GM12878 (cell line): Measurements from ENCODE around the gene ING1. TPM values are rescaled to one million over a fixed set of nuclear protein-coding genes. Genes with fewer than 3 reads are reported as not detected.

Source experiments
- BHLHE40 ChIP-seq, 2 experiments: fragments of 450-650 bp in 1 of 2; IDR thresholded peaks; 2 replicates each; pipeline ENCODE4 v1.6.1; 2011 to 2017; ENCODE audit warnings: low read depth in 2 of 2, borderline replicate concordance in 1 of 2, improper control_type of control experiment in 1 of 2, low read length in 1 of 2, mild to moderate bottlenecking in 1 of 2
- BMI1 ChIP-seq: fragments of 450-650 bp; IDR thresholded peaks from 2 replicates; pipeline ENCODE4 v1.6.1; 2016; ENCODE audit warnings: mild to moderate bottlenecking, moderate library complexity, borderline replicate concordance
- BRCA1 ChIP-seq: IDR thresholded peaks from 2 replicates; pipeline ENCODE4 v1.6.1; 2011; ENCODE audit warnings: low read depth, low read length, improper control_type of control experiment
- CBX5 ChIP-seq: sonication (generic); IDR thresholded peaks from 2 replicates; pipeline ENCODE4 v1.6.1; 2016; ENCODE audit warnings: low read depth, moderate library complexity, mild to moderate bottlenecking, inconsistent platforms
- CREB1 ChIP-seq: IDR thresholded peaks from 2 replicates; pipeline ENCODE4 v1.6.1; 2012; ENCODE audit warnings: low read depth, mild to moderate bottlenecking, inconsistent platforms
- CREM ChIP-seq: IDR thresholded peaks from 2 replicates; pipeline ENCODE4 v1.6.1; 2014; ENCODE audit warnings: antibody characterized with exemption, low read depth
- IKZF1 ChIP-seq: fragments of 450-650 bp; conservative IDR thresholded peaks from 2 replicates; pipeline ENCODE4 v1.6.1; 2017; ENCODE audit warnings: antibody characterized with exemption, mild to moderate bottlenecking
- LARP7 ChIP-seq: fragments of 450-650 bp; IDR thresholded peaks from 2 replicates; pipeline ENCODE4 v1.6.1; 2017; ENCODE audit warnings: mild to moderate bottlenecking
- MLLT1 ChIP-seq: fragments of 450-650 bp; IDR thresholded peaks from 2 replicates; pipeline ENCODE4 v1.6.1; 2016; ENCODE audit warnings: mild to moderate bottlenecking
- NKRF ChIP-seq: fragments of 450-650 bp; conservative IDR thresholded peaks from 2 replicates; pipeline ENCODE4 v1.6.1; 2017; ENCODE audit warnings: mild to moderate bottlenecking, moderate library complexity
- NR2C1 ChIP-seq: fragments of 450-650 bp; IDR thresholded peaks from 2 replicates; pipeline ENCODE4 v1.6.1; 2017; ENCODE audit warnings: antibody characterized with exemption, mild to moderate bottlenecking, moderate library complexity
- NR2F1 ChIP-seq: fragments of 450-650 bp; conservative IDR thresholded peaks from 2 replicates; pipeline ENCODE4 v1.6.1; 2017; ENCODE audit warnings: mild to moderate bottlenecking
- NRF1 ChIP-seq: conservative IDR thresholded peaks from 2 replicates; pipeline ENCODE4 v1.6.1; 2011; ENCODE audit warnings: mild to moderate bottlenecking, low read depth, low read length, improper control_type of control experiment
- PRDM15 ChIP-seq: fragments of 450-650 bp; formaldehyde crosslinking; IDR thresholded peaks from 2 replicates; pipeline ENCODE4 v1.4.0; 2020; ENCODE audit warnings: mild to moderate bottlenecking, moderate library complexity
- SIX5 ChIP-seq: IDR thresholded peaks from 2 replicates; pipeline ENCODE4 v1.6.1; 2011; ENCODE audit warnings: mild to moderate bottlenecking, low read depth, low read length, moderate library complexity; ENCODE audit not compliant: severe bottlenecking
- SMC3 ChIP-seq: IDR thresholded peaks from 2 replicates; pipeline ENCODE4 v1.6.1; 2011; ENCODE audit warnings: low read length, improper control_type of control experiment, borderline replicate concordance
- SUZ12 ChIP-seq: fragments of 200-600 bp; sonication (generic); IDR thresholded peaks from one replicate; pipeline ENCODE4 v1.6.1; 2018; ENCODE audit warnings: antibody characterized with exemption, mild to moderate bottlenecking; ENCODE audit not compliant: unreplicated experiment
- TCF12 ChIP-seq: IDR thresholded peaks from 2 replicates; pipeline ENCODE4 v1.6.1; 2011; ENCODE audit warnings: low read depth, mild to moderate bottlenecking, low read length
- polyA plus RNA-seq, 11 experiments: library from polyadenylated mRNA; depleted of rRNA in 4 of 11; unstranded in 6 of 11; stranded (reverse) in 5 of 11; fragments of >200 nt; fragmentation: Nextera tagmentation in 4 of 11; fragmentation: Illumina TruSeq in 1 of 11; extraction: Ambion mirVana in 4 of 11; extraction: Trizol in 1 of 11; gene quantifications; 1 replicate in 1 of 11; 2 replicates in 10 of 11; pipeline versions ENCODE4 v1.2.1 to v1.2.3, GENCODE V29; 2011 to 2016; ENCODE audit warnings: inconsistent platforms in 2 of 11, missing spikeins in 2 of 11, low read depth in 1 of 11
- total RNA-seq, 4 experiments: library from RNA; depleted of rRNA in 3 of 4; stranded (reverse); fragments of >200 nt in 3 of 4; fragmentation: Illumina TruSeq in 1 of 4; extraction: Trizol in 1 of 4; gene quantifications; 2 replicates each; pipeline versions ENCODE4 v1.2.1 to v1.2.3, GENCODE V29; 2013 to 2021
- TF ChIP-seq, protein P1 (sequence below): fragments of 450-650 bp; formaldehyde crosslinking; IDR thresholded peaks from 2 replicates; pipeline ENCODE4 v1.4.0; 2022; ENCODE audit warnings: mild to moderate bottlenecking, moderate library complexity
- TF ChIP-seq, protein P2 (sequence below): fragments of 450-650 bp; IDR thresholded peaks from 2 replicates; pipeline ENCODE4 v1.6.1; 2017; ENCODE audit warnings: borderline replicate concordance

The ING1 gene
- total and polyA plus RNA-seq, 10 of the 15 experiments (the other 5 are each of a cell fraction or from before 2014, with no cell fraction given) = 1.3 to 20.4 (median 13.1) TPM

GRCh38 chr13:110726726-110727125 lies 13.2 kb downstream of the ING1 start (continued):
- TF ChIP-seq, protein P1, sequence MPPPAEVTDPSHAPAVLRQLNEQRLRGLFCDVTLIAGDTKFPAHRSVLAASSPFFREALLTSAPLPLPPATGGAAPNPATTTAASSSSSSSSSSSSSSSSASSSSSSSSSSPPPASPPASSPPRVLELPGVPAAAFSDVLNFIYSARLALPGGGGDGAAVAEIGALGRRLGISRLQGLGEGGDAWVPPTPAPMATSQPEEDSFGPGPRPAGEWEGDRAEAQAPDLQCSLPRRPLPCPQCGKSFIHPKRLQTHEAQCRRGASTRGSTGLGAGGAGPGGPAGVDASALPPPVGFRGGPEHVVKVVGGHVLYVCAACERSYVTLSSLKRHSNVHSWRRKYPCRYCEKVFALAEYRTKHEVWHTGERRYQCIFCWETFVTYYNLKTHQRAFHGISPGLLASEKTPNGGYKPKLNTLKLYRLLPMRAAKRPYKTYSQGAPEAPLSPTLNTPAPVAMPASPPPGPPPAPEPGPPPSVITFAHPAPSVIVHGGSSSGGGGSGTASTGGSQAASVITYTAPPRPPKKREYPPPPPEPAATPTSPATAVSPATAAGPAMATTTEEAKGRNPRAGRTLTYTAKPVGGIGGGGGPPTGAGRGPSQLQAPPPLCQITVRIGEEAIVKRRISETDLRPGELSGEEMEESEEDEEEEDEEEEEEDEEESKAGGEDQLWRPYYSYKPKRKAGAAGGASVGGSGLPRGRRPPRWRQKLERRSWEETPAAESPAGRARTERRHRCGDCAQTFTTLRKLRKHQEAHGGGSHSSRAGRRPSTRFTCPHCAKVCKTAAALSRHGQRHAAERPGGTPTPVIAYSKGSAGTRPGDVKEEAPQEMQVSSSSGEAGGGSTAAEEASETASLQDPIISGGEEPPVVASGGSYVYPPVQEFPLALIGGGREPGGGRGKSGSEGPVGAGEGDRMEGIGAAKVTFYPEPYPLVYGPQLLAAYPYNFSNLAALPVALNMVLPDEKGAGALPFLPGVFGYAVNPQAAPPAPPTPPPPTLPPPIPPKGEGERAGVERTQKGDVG (CRISPR knock-in tag) = no peak
- 0 out of 2 replicates have a peak, but pooled peaks have one; percentile 50 for TF ChIP-seq CBX5
- no peak for TF ChIP-seq NR2F1
- TF ChIP-seq BHLHE40 (IDR thresholded peaks at IDR 0.05; ENCODE audit: borderline replicate concordance in 1 of 2, low read depth in 2 of 2, low read length in 1 of 2) = peak in 1 of 2 experiments; percentile 45; a peak in 2 of 4 replicates
- TF ChIP-seq, protein P2, sequence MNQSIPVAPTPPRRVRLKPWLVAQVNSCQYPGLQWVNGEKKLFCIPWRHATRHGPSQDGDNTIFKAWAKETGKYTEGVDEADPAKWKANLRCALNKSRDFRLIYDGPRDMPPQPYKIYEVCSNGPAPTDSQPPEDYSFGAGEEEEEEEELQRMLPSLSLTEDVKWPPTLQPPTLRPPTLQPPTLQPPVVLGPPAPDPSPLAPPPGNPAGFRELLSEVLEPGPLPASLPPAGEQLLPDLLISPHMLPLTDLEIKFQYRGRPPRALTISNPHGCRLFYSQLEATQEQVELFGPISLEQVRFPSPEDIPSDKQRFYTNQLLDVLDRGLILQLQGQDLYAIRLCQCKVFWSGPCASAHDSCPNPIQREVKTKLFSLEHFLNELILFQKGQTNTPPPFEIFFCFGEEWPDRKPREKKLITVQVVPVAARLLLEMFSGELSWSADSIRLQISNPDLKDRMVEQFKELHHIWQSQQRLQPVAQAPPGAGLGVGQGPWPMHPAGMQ = no peak
- no peak for TF ChIP-seq SUZ12
- peak; percentile 54; the same call in 1 of the 2 replicates for TF ChIP-seq TCF12
- no peak for TF ChIP-seq NR2C1
- no peak for TF ChIP-seq PRDM15 (CRISPR knock-in tag)
- TF ChIP-seq SIX5 = no peak
- no peak for TF ChIP-seq SMC3
- TF ChIP-seq CREB1 = no peak
- TF ChIP-seq LARP7 = no peak
- TF ChIP-seq MLLT1 = 0 out of 2 replicates have a peak, but pooled peaks have one; percentile 19
- TF ChIP-seq NRF1 = no peak
- TF ChIP-seq BRCA1 = no peak
- TF ChIP-seq BMI1 = no peak
- peak; percentile 50; the same call in 1 of the 2 replicates for TF ChIP-seq IKZF1
- TF ChIP-seq CREM = no peak
- TF ChIP-seq NKRF = no peak
